ENCODE results near the gene DIAPH1.

The DIAPH1 gene

DNA sequence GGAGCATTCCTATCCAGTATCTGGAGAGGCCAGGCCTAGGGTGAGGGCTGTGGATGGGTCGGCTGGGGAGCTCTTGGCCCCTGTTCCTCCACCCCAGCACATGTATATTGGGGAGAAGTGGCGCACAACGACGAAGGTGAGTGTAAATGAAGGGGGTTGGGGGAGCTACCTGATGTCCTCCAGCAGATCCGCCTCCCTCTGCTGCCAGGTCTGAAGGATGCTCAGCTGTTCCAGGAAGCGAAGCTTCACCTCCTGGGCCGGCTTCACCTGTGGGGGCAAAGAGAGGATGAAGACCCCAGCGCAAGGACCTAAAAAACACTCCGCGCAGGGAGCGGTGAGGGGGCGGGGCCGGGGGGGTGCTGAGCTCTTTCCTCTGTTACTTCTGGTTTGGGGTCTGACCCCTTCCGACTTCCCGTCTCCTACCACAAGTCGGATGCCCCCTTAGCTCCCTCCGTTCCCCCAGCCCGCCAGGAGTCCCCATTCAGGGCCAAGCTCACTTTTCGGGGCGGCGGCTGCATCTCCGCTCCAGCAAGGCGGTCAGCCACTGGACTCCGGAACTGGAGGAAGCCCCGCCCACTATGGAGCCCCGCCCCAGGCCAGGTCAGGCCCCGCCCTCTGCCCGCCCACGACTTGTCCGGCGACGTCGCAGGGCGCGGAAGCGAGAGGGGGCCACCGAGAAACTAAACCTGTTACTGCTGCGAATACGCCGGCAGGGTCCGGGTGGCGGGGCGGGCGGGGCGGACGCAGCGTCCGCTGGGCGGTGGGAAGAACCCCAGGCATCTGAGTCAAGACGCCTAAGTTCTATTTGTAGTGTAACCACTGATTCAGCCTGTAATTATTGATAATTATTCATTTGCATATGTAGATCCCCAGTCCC, 32.3 kb upstream of the DIAPH1 start, which contains the start of gene FCHSD1:
FCHSD1 (minus strand) TSS at position 568 of the 877 bp plus-strand sequence; CDS start at position 518, 50 bp downstream.
- Histone ChIP-seq H2BK12ac (ENCODE audit: low read length in 2 of 2) (peak within 1 kb of the TSS in 1 of 2 experiments; percentile 38), H2AK5ac (ENCODE audit: low read length, severe bottlenecking) (peak within 1 kb of the TSS; percentile 53), H2BK120ac (ENCODE audit: low read depth, low read length) (peak within 1 kb of the TSS; percentile 69), H3K36me3 (ENCODE audit: control insufficient read depth in 1 of 2, insufficient read depth in 2 of 2, low read depth in 1 of 2, low read length in 2 of 2) (peaks cover 46 to 47% of the 10 kb centered on the region in 2 experiments), H2BK5ac (ENCODE audit: low read depth, low read length, poor library complexity, severe bottlenecking) (peak within 1 kb of the TSS; percentile 2), H3K4me3 (ENCODE audit: insufficient read depth in 1 of 2, low read depth in 1 of 2, low read length in 2 of 2) (peak within 1 kb of the TSS; percentile 68 to 92), H3K27ac (ENCODE audit: low read length, poor library complexity, severe bottlenecking) (no peak within 1 kb of the TSS), H3K18ac (ENCODE audit: low read depth in 1 of 2, low read length in 2 of 2) (peak within 1 kb of the TSS; percentile 24 to 79), H3K14ac (ENCODE audit: low read length in 2 of 2) (no peak within 1 kb of the TSS), H3K27me3 (ENCODE audit: control insufficient read depth in 1 of 2, insufficient read depth in 1 of 2, low read length in 2 of 2) (no peaks in the 10 kb centered on the region), H4K91ac (ENCODE audit: low read length) (no peak within 1 kb of the TSS), H2AFZ (ENCODE audit: low read depth, low read length) (peak within 1 kb of the TSS; percentile 72), H4K8ac (ENCODE audit: low read length) (peak within 1 kb of the TSS; percentile 85), H3K4me2 (ENCODE audit: low read length, poor library complexity, severe bottlenecking) (peak within 1 kb of the TSS; percentile 87), H3K9ac (ENCODE audit: low read length) (peak within 1 kb of the TSS; percentile 89), H3K9me3 (ENCODE audit: control insufficient read depth, low read length) (no peaks in the 10 kb centered on the region), H3K4me1 (ENCODE audit: control insufficient read depth, insufficient read depth, low read depth, low read length) (peaks cover 30% of the 10 kb centered on the region), H2BK15ac (ENCODE audit: low read depth, poor library complexity, severe bottlenecking) (peak within 1 kb of the TSS; percentile 75), H3K79me1 (replicated peaks; ENCODE audit: low read length, poor library complexity, severe bottlenecking) (peaks cover 24% of the 10 kb centered on the region), H3K4ac (ENCODE audit: low read depth in 1 of 2, low read length in 2 of 2) (peak within 1 kb of the TSS in 1 of 2 experiments; percentile 35), H3K23ac (ENCODE audit: low read length in 2 of 2) (no peak within 1 kb of the TSS)
- DNase-seq = peak; percentile 85
- WGBS = under 1% methylated on average over 48 of the region's 50 CpGs

DNA sequence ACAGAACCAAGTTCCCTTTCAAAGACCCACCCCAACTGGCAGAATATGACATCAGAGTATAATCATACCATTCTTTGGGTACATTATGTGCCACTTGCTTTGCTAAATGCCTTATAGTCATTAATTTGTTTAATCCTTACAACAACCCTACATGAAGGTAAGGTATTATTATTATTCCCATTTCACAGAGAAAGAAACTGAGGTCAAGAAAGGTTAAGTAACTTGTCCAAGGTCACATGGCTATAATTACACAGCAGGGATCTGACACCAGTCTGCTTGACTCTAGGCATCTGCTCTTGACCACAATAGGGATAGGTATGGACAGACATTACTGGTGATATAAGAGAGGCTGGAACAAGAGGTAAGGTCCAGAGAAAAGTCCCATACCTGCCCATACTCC, 31.2 kb upstream of the DIAPH1 start:
- Histone ChIP-seq H2BK15ac (ENCODE audit: low read depth, poor library complexity, severe bottlenecking) (no peak overlapping the region), H3K4me1 (ENCODE audit: control insufficient read depth, insufficient read depth, low read depth, low read length) (peaks cover 25% of the 10 kb centered on the region), H3K36me3 (ENCODE audit: control insufficient read depth in 1 of 2, insufficient read depth in 2 of 2, low read depth in 1 of 2, low read length in 2 of 2) (peaks cover 44 to 48% of the 10 kb centered on the region in 2 experiments), H2BK12ac (ENCODE audit: low read length in 2 of 2) (no peak overlapping the region), H3K4ac (ENCODE audit: low read depth in 1 of 2, low read length in 2 of 2) (no peak overlapping the region), H3K9ac (ENCODE audit: low read length) (no peak overlapping the region), H2AFZ (ENCODE audit: low read depth, low read length) (no peak overlapping the region), H3K4me3 (ENCODE audit: insufficient read depth in 1 of 2, low read depth in 1 of 2, low read length in 2 of 2) (peak overlapping the region in 1 of 2 experiments; percentile 92), H2BK120ac (ENCODE audit: low read depth, low read length) (no peak overlapping the region), H2AK5ac (ENCODE audit: low read length, severe bottlenecking) (no peak overlapping the region), H3K18ac (ENCODE audit: low read depth in 1 of 2, low read length in 2 of 2) (no peak overlapping the region), H4K91ac (ENCODE audit: low read length) (no peak overlapping the region), H3K14ac (ENCODE audit: low read length in 2 of 2) (no peak overlapping the region), H3K4me2 (ENCODE audit: low read length, poor library complexity, severe bottlenecking) (no peak overlapping the region), H4K8ac (ENCODE audit: low read length) (no peak overlapping the region), H2BK5ac (ENCODE audit: low read depth, low read length, poor library complexity, severe bottlenecking) (no peak overlapping the region), H3K27me3 (ENCODE audit: control insufficient read depth in 1 of 2, insufficient read depth in 1 of 2, low read length in 2 of 2) (no peaks in the 10 kb centered on the region), H3K23ac (ENCODE audit: low read length in 2 of 2) (no peak overlapping the region), H3K79me1 (replicated peaks; ENCODE audit: low read length, poor library complexity, severe bottlenecking) (peaks cover 24% of the 10 kb centered on the region), H3K9me3 (ENCODE audit: control insufficient read depth, low read length) (no peaks in the 10 kb centered on the region), H3K27ac (ENCODE audit: low read length, poor library complexity, severe bottlenecking) (no peak overlapping the region)
- DNase-seq = no peak

DNA sequence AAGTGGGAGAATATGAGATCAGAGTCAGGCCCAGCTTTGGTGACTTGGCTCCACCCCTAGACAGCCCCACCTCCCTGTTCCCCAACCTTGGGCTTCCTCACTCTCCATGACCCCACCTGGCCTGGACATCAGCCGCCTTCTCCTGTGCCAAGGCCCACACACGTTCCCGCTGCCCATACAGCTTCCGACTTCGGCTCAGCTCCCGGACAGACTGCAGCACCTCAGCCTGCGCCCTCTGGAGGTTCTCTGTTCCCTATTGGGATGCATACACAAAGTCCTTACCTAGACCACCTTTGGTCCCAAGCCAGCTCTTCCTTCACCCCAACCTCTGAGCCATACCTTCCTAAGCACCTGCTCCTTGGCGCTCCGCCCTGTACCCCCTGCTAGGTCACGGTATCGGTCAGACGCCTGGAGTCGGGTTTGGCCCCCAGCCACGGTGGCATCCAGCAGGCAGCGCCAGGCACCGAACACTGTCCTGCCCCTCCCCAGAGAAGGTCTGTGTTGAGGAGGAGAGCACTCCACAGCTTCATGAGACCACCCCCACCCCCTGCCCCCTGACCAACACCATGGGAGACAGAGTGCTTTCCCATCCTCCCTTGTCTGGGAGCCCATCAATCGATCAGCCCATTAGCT, 30.4 kb upstream of the DIAPH1 start:
- Histone ChIP-seq H3K36me3 (ENCODE audit: control insufficient read depth in 1 of 2, insufficient read depth in 2 of 2, low read depth in 1 of 2, low read length in 2 of 2) (peaks cover 51 to 56% of the 10 kb centered on the region in 2 experiments), H2AK5ac (ENCODE audit: low read length, severe bottlenecking) (no peak overlapping the region), H3K23ac (ENCODE audit: low read length in 2 of 2) (no peak overlapping the region), H4K8ac (ENCODE audit: low read length) (no peak overlapping the region), H4K91ac (ENCODE audit: low read length) (no peak overlapping the region), H3K4ac (ENCODE audit: low read depth in 1 of 2, low read length in 2 of 2) (no peak overlapping the region), H3K18ac (ENCODE audit: low read depth in 1 of 2, low read length in 2 of 2) (no peak overlapping the region), H2AFZ (ENCODE audit: low read depth, low read length) (no peak overlapping the region), H3K79me1 (replicated peaks; ENCODE audit: low read length, poor library complexity, severe bottlenecking) (peaks cover 27% of the 10 kb centered on the region), H3K27ac (ENCODE audit: low read length, poor library complexity, severe bottlenecking) (no peak overlapping the region), H3K9ac (ENCODE audit: low read length) (no peak overlapping the region), H3K9me3 (ENCODE audit: control insufficient read depth, low read length) (no peaks in the 10 kb centered on the region), H3K4me1 (ENCODE audit: control insufficient read depth, insufficient read depth, low read depth, low read length) (peaks cover 24% of the 10 kb centered on the region), H2BK120ac (ENCODE audit: low read depth, low read length) (no peak overlapping the region), H3K14ac (ENCODE audit: low read length in 2 of 2) (no peak overlapping the region), H3K4me2 (ENCODE audit: low read length, poor library complexity, severe bottlenecking) (no peak overlapping the region), H2BK5ac (ENCODE audit: low read depth, low read length, poor library complexity, severe bottlenecking) (no peak overlapping the region), H3K27me3 (ENCODE audit: control insufficient read depth in 1 of 2, insufficient read depth in 1 of 2, low read length in 2 of 2) (no peaks in the 10 kb centered on the region), H3K4me3 (ENCODE audit: insufficient read depth in 1 of 2, low read depth in 1 of 2, low read length in 2 of 2) (no peak overlapping the region), H2BK12ac (ENCODE audit: low read length in 2 of 2) (no peak overlapping the region), H2BK15ac (ENCODE audit: low read depth, poor library complexity, severe bottlenecking) (no peak overlapping the region)
- DNase-seq = no peak
- 99% methylated on average over 17 of the region's 17 CpGs for WGBS

DNA sequence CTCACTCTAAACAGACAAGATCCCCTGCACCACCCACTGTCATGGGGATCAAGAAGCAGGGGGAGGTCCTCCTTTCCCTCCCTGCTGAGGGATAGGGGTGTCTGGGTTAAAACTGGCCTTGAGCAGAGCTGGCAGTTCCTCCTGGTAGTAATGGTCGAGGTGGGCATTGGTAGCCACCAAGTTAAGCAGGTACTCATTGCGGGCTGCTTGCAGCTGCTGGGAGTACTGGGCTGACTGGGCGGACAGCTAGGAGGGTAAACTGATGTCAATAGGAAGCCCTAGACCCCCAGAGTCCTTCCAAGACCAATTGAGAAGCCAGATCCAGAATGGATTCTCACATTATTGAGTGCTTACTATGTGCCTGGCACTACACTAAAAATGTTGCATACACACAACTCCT, 29.1 kb upstream of the DIAPH1 start:
- no peak overlapping the region for H3K14ac ChIP-seq (ENCODE audit: low read length in 2 of 2)
- 93% methylated on average over 3 of the region's 3 CpGs for WGBS
- DNase-seq = no peak
- H3K4me2 ChIP-seq (ENCODE audit: low read length, poor library complexity, severe bottlenecking) = no peak overlapping the region
- no peak overlapping the region for H2BK120ac ChIP-seq (ENCODE audit: low read depth, low read length)
- peaks cover 22% of the 10 kb centered on the region for H3K4me1 ChIP-seq (ENCODE audit: control insufficient read depth, insufficient read depth, low read depth, low read length)
- H3K27me3 ChIP-seq (ENCODE audit: control insufficient read depth in 1 of 2, insufficient read depth in 1 of 2, low read length in 2 of 2) = no peaks in the 10 kb centered on the region
- H3K27ac ChIP-seq (ENCODE audit: low read length, poor library complexity, severe bottlenecking) = no peak overlapping the region
- no peak overlapping the region for H2BK15ac ChIP-seq (ENCODE audit: low read depth, poor library complexity, severe bottlenecking)
- no peak overlapping the region for H4K91ac ChIP-seq (ENCODE audit: low read length)
- H3K4me3 ChIP-seq (ENCODE audit: insufficient read depth in 1 of 2, low read depth in 1 of 2, low read length in 2 of 2) = no peak overlapping the region
- H2BK12ac ChIP-seq (ENCODE audit: low read length in 2 of 2) = no peak overlapping the region
- H4K8ac ChIP-seq (ENCODE audit: low read length) = no peak overlapping the region
- no peak overlapping the region for H3K9ac ChIP-seq (ENCODE audit: low read length)
- no peak overlapping the region for H3K18ac ChIP-seq (ENCODE audit: low read depth in 1 of 2, low read length in 2 of 2)
- no peak overlapping the region for H3K4ac ChIP-seq (ENCODE audit: low read depth in 1 of 2, low read length in 2 of 2)
- no peaks in the 10 kb centered on the region for H3K9me3 ChIP-seq (ENCODE audit: control insufficient read depth, low read length)
- H2AK5ac ChIP-seq (ENCODE audit: low read length, severe bottlenecking) = no peak overlapping the region
- H3K23ac ChIP-seq (ENCODE audit: low read length in 2 of 2) = no peak overlapping the region
- H3K79me1 ChIP-seq (replicated peaks; ENCODE audit: low read length, poor library complexity, severe bottlenecking) = peaks cover 29% of the 10 kb centered on the region
- H2AFZ ChIP-seq (ENCODE audit: low read depth, low read length) = no peak overlapping the region
- H2BK5ac ChIP-seq (ENCODE audit: low read depth, low read length, poor library complexity, severe bottlenecking) = no peak overlapping the region
- peaks cover 50 to 60% of the 10 kb centered on the region in 2 experiments for H3K36me3 ChIP-seq (ENCODE audit: control insufficient read depth in 1 of 2, insufficient read depth in 2 of 2, low read depth in 1 of 2, low read length in 2 of 2)

All from mesenchymal stem cell (in vitro differentiated cells and primary cell).